Kidney glomerular epithelial cell (primary cell): ENCODE measurements around the gene HSBP1L1.
A peak's percentile ranks its signal among the peaks of the same experiment; 100 is the strongest.
"Not testable (repeated sequence)": the region's sequence is repeated elsewhere in the genome, so short reads cannot be mapped to it uniquely, and the experiment has no call there.

Experiments
- DNase-seq: peaks from one replicate; lab custom pipeline; 2025; lab: John Stamatoyannopoulos, UW

The HSBP1L1 gene

GRCh38 chr18:79986726-79987125 is 22.3 kb downstream of the HSBP1L1 start:
- no peak for DNase-seq

GRCh38 chr18:79987566-79987965 is 23.1 kb downstream of the HSBP1L1 start:
- DNase-seq = no peak

GRCh38 chr18:79988071-79988450 is 23.6 kb downstream of the HSBP1L1 start:
- peak; percentile 66 for DNase-seq

GRCh38 chr18:79988451-79989194 is 24.2 kb downstream of the HSBP1L1 start, which contains the start of gene TXNL4A:
Gene TXNL4A (minus strand): TSS chr18:79988563. CDS start chr18:79988392, 171 bp downstream.
- DNase-seq = peak; percentile 72

- no peak for DNase-seq
Measured at GRCh38 chr18:79989195-79989497, 24.7 kb downstream of the HSBP1L1 start.

GRCh38 chr18:79991494-79991893 is 27.1 kb downstream of the HSBP1L1 start:
- DNase-seq = no peak

GRCh38 chr18:79999701-80000100 is 35.3 kb downstream of the HSBP1L1 start:
- DNase-seq = not testable (repeated sequence)

GRCh38 chr18:80000877-80001276 is 36.4 kb downstream of the HSBP1L1 start:
- DNase-seq = no peak

GRCh38 chr18:80002468-80002867 is 38.0 kb downstream of the HSBP1L1 start:
- no peak for DNase-seq

GRCh38 chr18:80004600-80005342 is 40.3 kb downstream of the HSBP1L1 start:
- no peak for DNase-seq

GRCh38 chr18:80006724-80007123 is 42.3 kb downstream of the HSBP1L1 start:
- DNase-seq = no peak

- peak; percentile 84 for DNase-seq
Measured at GRCh38 chr18:80009661-80010550, 45.5 kb downstream of the HSBP1L1 start.

- no peak for DNase-seq
Measured at GRCh38 chr18:80010551-80010906, 46.1 kb downstream of the HSBP1L1 start.

- not testable (repeated sequence) for DNase-seq
Measured at GRCh38 chr18:80011496-80012137, 47.2 kb downstream of the HSBP1L1 start.

- no peak for DNase-seq
Measured at GRCh38 chr18:80012714-80013113, 48.3 kb downstream of the HSBP1L1 start.
